Measurements from ENCODE around the gene HSF4.

HSF4 gene

GRCh38 chr16:67198238-67198734, 33.7 kb downstream of the HSF4 start:
- DNase-seq (ENCODE audit: low read depth) = no peak
- peak; percentile 82 for TF ChIP-seq CTCF (conservative IDR thresholded peaks at IDR 0.05; ENCODE audit: low read depth, low read length)
- no peak overlapping the region for H3K4me3 ChIP-seq (ENCODE audit: low read length)

GRCh38 chr16:67199011-67199807, 34.7 kb downstream of the HSF4 start, which contains the start of gene ELMO3:
Gene ELMO3, plus strand, starts transcription at chr16:67199131. Its CDS starts 196 bp downstream, at chr16:67199327.
- no peak within 1 kb of the TSS for H3K4me3 ChIP-seq (ENCODE audit: low read length)
- DNase-seq (ENCODE audit: low read depth) = no peak
- peak; percentile 61 for TF ChIP-seq CTCF (conservative IDR thresholded peaks at IDR 0.05; ENCODE audit: low read depth, low read length)

GRCh38 chr16:67199808-67200198, 35.3 kb downstream of the HSF4 start:
- peak; percentile 7 for TF ChIP-seq CTCF (conservative IDR thresholded peaks at IDR 0.05; ENCODE audit: low read depth, low read length)
- no peak overlapping the region for H3K4me3 ChIP-seq (ENCODE audit: low read length)
- no peak for DNase-seq (ENCODE audit: low read depth)

GRCh38 chr16:67200491-67200890, 35.9 kb downstream of the HSF4 start:
- DNase-seq (ENCODE audit: low read depth) = no peak
- TF ChIP-seq CTCF (conservative IDR thresholded peaks at IDR 0.05; ENCODE audit: low read depth, low read length) = no peak
- no peak overlapping the region for H3K4me3 ChIP-seq (ENCODE audit: low read length)

GRCh38 chr16:67201411-67202345, 37.1 kb downstream of the HSF4 start:
- no peak for TF ChIP-seq CTCF (conservative IDR thresholded peaks at IDR 0.05; ENCODE audit: low read depth, low read length)
- H3K4me3 ChIP-seq (ENCODE audit: low read length) = no peak overlapping the region
- no peak for DNase-seq (ENCODE audit: low read depth)

GRCh38 chr16:67202426-67202825, 37.9 kb downstream of the HSF4 start:
- no peak overlapping the region for H3K4me3 ChIP-seq (ENCODE audit: low read length)
- no peak for DNase-seq (ENCODE audit: low read depth)
- no peak for TF ChIP-seq CTCF (conservative IDR thresholded peaks at IDR 0.05; ENCODE audit: low read depth, low read length)
